HepG2 (cell line): ENCODE measurements around the gene DOCK9.

Experiments
- ATF1 ChIP-seq: IDR thresholded peaks from 2 replicates; pipeline ENCODE4 v1.6.1; 2016; ENCODE audit warnings: mild to moderate bottlenecking, control low read depth
- BCL6 ChIP-seq: IDR thresholded peaks from 2 replicates; pipeline ENCODE4 v1.6.1; 2016; ENCODE audit warnings: missing genetic modification reagents, missing compliant biosample characterization
- FOXJ3 ChIP-seq: sonication (generic); formaldehyde crosslinking; IDR thresholded peaks from 2 replicates; pipeline ENCODE4 v1.4.0; 2020; ENCODE audit warnings: missing genetic modification reagents, mild to moderate bottlenecking, borderline replicate concordance
- JUNB ChIP-seq: sonication (generic); formaldehyde crosslinking; IDR thresholded peaks from 2 replicates; pipeline ENCODE4 v1.8.0; 2022; ENCODE audit warnings: missing genetic modification reagents, mild to moderate bottlenecking, borderline replicate concordance
- KMT2A ChIP-seq: sonication (generic); formaldehyde crosslinking; IDR thresholded peaks from 2 replicates; pipeline ENCODE4 v1.4.0; 2020; ENCODE audit warnings: missing genetic modification reagents
- SP1 ChIP-seq, 2 experiments: fragments of 450-650 bp in 1 of 2; sonication (generic) in 1 of 2; formaldehyde crosslinking in 1 of 2; IDR thresholded peaks; 2 replicates each; pipeline versions ENCODE4 v1.4.0 to v1.6.1; 2016 to 2020; ENCODE audit warnings: missing genetic modification reagents in 1 of 2
- TF ChIP-seq, protein P1 (sequence below): IDR thresholded peaks from 2 replicates; pipeline ENCODE4 v1.6.1; 2016
- TF ChIP-seq, protein P2 (sequence below): sonication (generic); formaldehyde crosslinking; IDR thresholded peaks from 2 replicates; pipeline ENCODE4 v1.5.0; 2020; ENCODE audit warnings: missing genetic modification reagents

DNA sequence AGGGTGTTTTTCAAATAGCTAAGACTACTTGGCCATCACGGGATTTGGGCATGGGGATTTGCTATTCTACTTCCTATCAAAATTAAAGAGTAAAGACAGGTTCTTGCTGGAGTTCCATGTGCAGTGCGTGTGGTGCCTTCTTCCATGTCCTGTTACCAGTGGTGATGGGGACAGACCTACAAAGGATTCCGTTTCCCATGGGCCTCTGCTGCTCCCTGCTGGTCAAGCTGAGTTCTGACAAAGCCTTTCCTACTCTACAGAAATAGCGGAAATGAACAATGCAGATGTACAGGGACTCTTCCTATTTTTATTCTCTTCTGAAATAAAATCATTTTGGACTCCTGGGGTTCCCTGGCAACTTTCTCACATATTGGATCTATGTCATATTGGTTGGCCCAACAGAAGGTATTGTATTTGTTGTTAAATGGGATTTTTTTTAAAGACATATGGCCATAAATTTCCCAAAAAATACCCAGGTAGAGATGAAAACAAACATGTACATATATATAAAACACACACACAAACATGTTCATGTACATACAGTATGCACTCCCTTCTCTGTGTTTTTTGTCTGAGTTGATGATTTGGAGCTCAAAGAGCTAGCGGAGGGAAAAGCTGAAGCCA lies 134.9 kb downstream of the DOCK9 start:
- TF ChIP-seq KMT2A (CRISPR knock-in tag) (no peak), JUNB (CRISPR knock-in tag) (no peak), FOXJ3 (CRISPR knock-in tag) (no peak), ATF1 (CRISPR knock-in tag) (no peak), SP1 (IDR thresholded peaks at IDR 0.05) (no peak), SP1 (CRISPR knock-in tag; IDR thresholded peaks at IDR 0.05) (no peak), BCL6 (CRISPR knock-in tag) (no peak)
- TF ChIP-seq, protein P1, sequence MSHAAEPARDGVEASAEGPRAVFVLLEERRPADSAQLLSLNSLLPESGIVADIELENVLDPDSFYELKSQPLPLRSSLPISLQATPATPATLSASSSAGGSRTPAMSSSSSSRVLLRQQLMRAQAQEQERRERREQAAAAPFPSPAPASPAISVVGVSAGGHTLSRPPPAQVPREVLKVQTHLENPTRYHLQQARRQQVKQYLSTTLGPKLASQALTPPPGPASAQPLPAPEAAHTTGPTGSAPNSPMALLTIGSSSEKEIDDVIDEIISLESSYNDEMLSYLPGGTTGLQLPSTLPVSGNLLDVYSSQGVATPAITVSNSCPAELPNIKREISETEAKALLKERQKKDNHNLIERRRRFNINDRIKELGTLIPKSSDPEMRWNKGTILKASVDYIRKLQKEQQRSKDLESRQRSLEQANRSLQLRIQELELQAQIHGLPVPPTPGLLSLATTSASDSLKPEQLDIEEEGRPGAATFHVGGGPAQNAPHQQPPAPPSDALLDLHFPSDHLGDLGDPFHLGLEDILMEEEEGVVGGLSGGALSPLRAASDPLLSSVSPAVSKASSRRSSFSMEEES (CRISPR knock-in tag) = no peak
- TF ChIP-seq, protein P2, sequence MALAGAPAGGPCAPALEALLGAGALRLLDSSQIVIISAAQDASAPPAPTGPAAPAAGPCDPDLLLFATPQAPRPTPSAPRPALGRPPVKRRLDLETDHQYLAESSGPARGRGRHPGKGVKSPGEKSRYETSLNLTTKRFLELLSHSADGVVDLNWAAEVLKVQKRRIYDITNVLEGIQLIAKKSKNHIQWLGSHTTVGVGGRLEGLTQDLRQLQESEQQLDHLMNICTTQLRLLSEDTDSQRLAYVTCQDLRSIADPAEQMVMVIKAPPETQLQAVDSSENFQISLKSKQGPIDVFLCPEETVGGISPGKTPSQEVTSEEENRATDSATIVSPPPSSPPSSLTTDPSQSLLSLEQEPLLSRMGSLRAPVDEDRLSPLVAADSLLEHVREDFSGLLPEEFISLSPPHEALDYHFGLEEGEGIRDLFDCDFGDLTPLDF (CRISPR knock-in tag) = no peak
